HG03135 (cell line): Measurements from ENCODE around the gene PEF1.

ENCODE experiments used
- ATAC-seq: cut with Tn5 transposase; IDR thresholded peaks from one replicate; pipeline ENCODE4 v1.9.1; 2021; ENCODE audit warnings: mild to moderate bottlenecking, moderate library complexity; ENCODE audit not compliant: unreplicated experiment

PEF1 gene

GRCh38 chr1:31633117-31633516 lies 11.6 kb downstream of the PEF1 start:
- no peak for ATAC-seq

- no peak for ATAC-seq
Observed at GRCh38 chr1:31632649-31633048, 12.0 kb downstream of the PEF1 start.

GRCh38 chr1:31628931-31629556 lies 15.6 kb downstream of the PEF1 start:
- ATAC-seq: no peak

GRCh38 chr1:31627930-31628559 lies 16.6 kb downstream of the PEF1 start:
- no peak for ATAC-seq

- ATAC-seq: no peak
Observed at GRCh38 chr1:31627301-31627929, 17.3 kb downstream of the PEF1 start.

- no peak for ATAC-seq
Observed at GRCh38 chr1:31626223-31627207, 18.2 kb downstream of the PEF1 start.

- ATAC-seq: no peak
Observed at GRCh38 chr1:31625561-31626222, 19.0 kb downstream of the PEF1 start.

GRCh38 chr1:31624731-31625514 lies 19.8 kb downstream of the PEF1 start:
- ATAC-seq: no peak

GRCh38 chr1:31624309-31624708 lies 20.4 kb downstream of the PEF1 start:
- ATAC-seq: no peak

GRCh38 chr1:31623365-31623764 lies 21.3 kb downstream of the PEF1 start:
- ATAC-seq: no peak

- no peak for ATAC-seq
Observed at GRCh38 chr1:31621847-31622730, 22.6 kb downstream of the PEF1 start.

- no peak for ATAC-seq
Observed at GRCh38 chr1:31621498-31621820, 23.2 kb downstream of the PEF1 start.

GRCh38 chr1:31620631-31621497 lies 23.8 kb downstream of the PEF1 start:
- no peak for ATAC-seq

GRCh38 chr1:31618916-31619846 lies 25.5 kb downstream of the PEF1 start:
- ATAC-seq: no peak

GRCh38 chr1:31617916-31618746 lies 26.5 kb downstream of the PEF1 start:
- no peak for ATAC-seq

- ATAC-seq: no peak
Observed at GRCh38 chr1:31617218-31617915, 27.3 kb downstream of the PEF1 start, which contains the start of gene HCRTR1. TSS of gene HCRTR1 (plus strand) at chr1:31617689. CDS start at chr1:31619193, 1,504 bp downstream.
